H1 (cell line): ENCODE data around the gene LIG4. TPM values are rescaled to one million over a fixed set of nuclear protein-coding genes. Genes with fewer than 3 reads are reported as not detected.

ENCODE experiments used
- CTCF ChIA-PET: fragments of 300-600 bp; sonication (Branson Sonifier 250); formaldehyde crosslinking; loops from one replicate; lab custom pipeline; 2021; ENCODE audit not compliant: partially characterized antibody; lab: Charles Lee
- POLR2A ChIA-PET: fragments of 300-600 bp; sonication (Branson Sonifier 250); formaldehyde crosslinking; loops from one replicate; lab custom pipeline; 2021; ENCODE audit warnings: inconsistent platforms; ENCODE audit not compliant: partially characterized antibody; lab: Charles Lee
- DNase-seq, 2 experiments: peaks; one replicate each; pipeline versions ENCODE4 v3.0.0 to v3.0.0-alpha.2; 2010 to 2022; ENCODE audit warnings: low spot score in 2 of 2, low read depth in 1 of 2, mixed read lengths in 1 of 2
- FAIRE-seq: peaks from 2 replicates; lab custom pipeline; 2011; peaks lifted over from hg19 to GRCh38; lab: Jason Lieb, UNC
- H2AFZ ChIP-seq: 2 replicates; pipeline ENCODE4 v1.8.1; 2012; ENCODE audit warnings: low read length, inconsistent platforms
- H2AK5ac ChIP-seq: 2 replicates; pipeline ENCODE4 v1.6.1; 2013; ENCODE audit warnings: low read depth, low read length
- H2BK120ac ChIP-seq: replicated peaks from 2 replicates; pipeline ENCODE3; 2013; ENCODE audit warnings: low read depth, low read length, inconsistent platforms
- H2BK12ac ChIP-seq: 2 replicates; pipeline ENCODE4 v1.6.1; 2013; ENCODE audit warnings: low read depth, low read length
- H2BK15ac ChIP-seq: 2 replicates; pipeline ENCODE4 v1.6.1; 2013; ENCODE audit warnings: low read length
- H2BK20ac ChIP-seq: 2 replicates; pipeline ENCODE4 v1.6.1; 2013; ENCODE audit warnings: low read length
- H2BK5ac ChIP-seq: 2 replicates; pipeline ENCODE4 v1.6.1; 2013; ENCODE audit warnings: low read depth, low read length
- H3K14ac ChIP-seq: 2 replicates; pipeline ENCODE4 v1.6.1; 2013; ENCODE audit warnings: inconsistent platforms; ENCODE audit not compliant: insufficient read length
- H3K18ac ChIP-seq: 2 replicates; pipeline ENCODE4 v1.6.1; 2013; ENCODE audit warnings: low read length; ENCODE audit errors: extremely low read depth
- H3K23ac ChIP-seq: 2 replicates; pipeline ENCODE4 v1.6.1; 2013; ENCODE audit warnings: inconsistent platforms; ENCODE audit not compliant: insufficient read length
- H3K23me2 ChIP-seq: 2 replicates; pipeline ENCODE4 v1.6.1; 2013; ENCODE audit warnings: low read depth, low read length
- H3K27ac ChIP-seq: 2 replicates; pipeline ENCODE4 v1.6.1; 2011; ENCODE audit warnings: low read depth, low read length, inconsistent platforms
- H3K27me3 ChIP-seq, 4 experiments: replicated peaks in 1 of 4; 1 replicate in 1 of 4; 2 replicates in 3 of 4; pipeline versions ENCODE4 v1.6.1 to v1.8.1; 2011 to 2013; ENCODE audit warnings: low read length in 3 of 4, mild to moderate bottlenecking in 3 of 4, inconsistent platforms in 2 of 4, mixed read lengths in 2 of 4, moderate library complexity in 1 of 4; ENCODE audit not compliant: control insufficient read depth in 3 of 4, insufficient read depth in 3 of 4; ENCODE audit errors: extremely low read depth in 1 of 4
- H3K36me3 ChIP-seq, 4 experiments: 2 replicates each; pipeline versions ENCODE4 v1.6.1 to v1.8.1; 2011 to 2013; ENCODE audit warnings: mild to moderate bottlenecking in 4 of 4, low read length in 3 of 4, moderate library complexity in 2 of 4, control low read depth in 1 of 4, inconsistent platforms in 1 of 4; ENCODE audit not compliant: insufficient read depth in 4 of 4, control insufficient read depth in 2 of 4
- H3K4ac ChIP-seq: replicated peaks from 2 replicates; pipeline ENCODE3; 2013; ENCODE audit warnings: low read length, low read depth, mixed read lengths, inconsistent platforms; ENCODE audit not compliant: insufficient read length
- H3K4me1 ChIP-seq, 4 experiments: replicated peaks in 1 of 4; 1 replicate in 1 of 4; 2 replicates in 3 of 4; pipeline versions ENCODE4 v1.6.1 to v1.8.1; 2011 to 2013; ENCODE audit warnings: low read length in 3 of 4, inconsistent platforms in 2 of 4, mixed read lengths in 1 of 4; ENCODE audit not compliant: insufficient read depth in 4 of 4, control insufficient read depth in 3 of 4
- H3K4me2 ChIP-seq, 2 experiments: 2 replicates each; pipeline versions ENCODE4 v1.6.1 to v1.8.1; 2011 to 2013; ENCODE audit warnings: low read depth in 2 of 2, low read length in 2 of 2, control low read depth in 1 of 2, inconsistent platforms in 1 of 2, mild to moderate bottlenecking in 1 of 2; ENCODE audit not compliant: insufficient read depth in 1 of 2
- H3K4me3 ChIP-seq, 4 experiments: fragments of 200-600, 300-600 bp in 1 of 4; sonication (generic), shearing (Covaris generic), sonication (Bioruptor Twin) in 1 of 4; 2 replicates each; pipeline versions ENCODE4 v1.5.1 to v1.8.1; 2011 to 2016; ENCODE audit warnings: low read length in 4 of 4, low read depth in 3 of 4, control low read depth in 2 of 4, inconsistent platforms in 2 of 4, mild to moderate bottlenecking in 2 of 4, mixed read lengths in 1 of 4, moderate library complexity in 1 of 4; ENCODE audit not compliant: insufficient read depth in 2 of 4; ENCODE audit errors: extremely low read depth in 1 of 4
- H3K56ac ChIP-seq: replicated peaks from 2 replicates; pipeline ENCODE3; 2013; ENCODE audit warnings: low read depth, mild to moderate bottlenecking, mixed read lengths, low read length, inconsistent platforms; ENCODE audit not compliant: insufficient read length
- H3K79me1 ChIP-seq: 2 replicates; pipeline ENCODE4 v1.6.1; 2013; ENCODE audit warnings: low read depth, low read length, control low read depth
- H3K79me2 ChIP-seq, 2 experiments: 2 replicates each; pipeline versions ENCODE4 v1.6.1 to v1.8.1; 2012 to 2013; ENCODE audit warnings: low read length in 2 of 2, mild to moderate bottlenecking in 2 of 2, inconsistent platforms in 1 of 2; ENCODE audit not compliant: insufficient read depth in 2 of 2, control insufficient read depth in 1 of 2
- H3K9ac ChIP-seq, 4 experiments: replicated peaks in 1 of 4; 1 replicate in 1 of 4; 2 replicates in 3 of 4; pipeline versions ENCODE4 v1.6.1 to v1.8.1; 2011 to 2013; ENCODE audit warnings: low read depth in 3 of 4, low read length in 3 of 4, control low read depth in 2 of 4, mild to moderate bottlenecking in 2 of 4, moderate library complexity in 2 of 4, inconsistent platforms in 1 of 4; ENCODE audit errors: extremely low read depth in 1 of 4
- H3K9me3 ChIP-seq, 2 experiments: 2 replicates each; pipeline versions ENCODE4 v1.6.1 to v1.8.1; 2012 to 2013; ENCODE audit warnings: mild to moderate bottlenecking in 2 of 2, moderate library complexity in 2 of 2, control low read depth in 1 of 2, inconsistent platforms in 1 of 2, low read depth in 1 of 2, low read length in 1 of 2, mixed read lengths in 1 of 2; ENCODE audit not compliant: insufficient read depth in 2 of 2
- H4K20me1 ChIP-seq, 2 experiments: replicated peaks in 1 of 2; 2 replicates each; pipeline versions ENCODE3 to v1.8.1; 2011 to 2013; ENCODE audit warnings: inconsistent platforms in 2 of 2, low read length in 2 of 2, mild to moderate bottlenecking in 1 of 2; ENCODE audit not compliant: insufficient read depth in 2 of 2, control insufficient read depth in 1 of 2
- H4K5ac ChIP-seq: 2 replicates; pipeline ENCODE4 v1.6.1; 2013; ENCODE audit warnings: low read length, low read depth, mixed read lengths, inconsistent platforms; ENCODE audit not compliant: insufficient read length
- H4K8ac ChIP-seq: 2 replicates; pipeline ENCODE4 v1.8.0; 2013; ENCODE audit warnings: mild to moderate bottlenecking, moderate library complexity, low read length, inconsistent platforms; ENCODE audit not compliant: insufficient read depth; ENCODE audit errors: extremely low read depth
- H4K91ac ChIP-seq: replicated peaks from 2 replicates; pipeline ENCODE3; 2013; ENCODE audit warnings: low read length, mixed read lengths, inconsistent platforms; ENCODE audit not compliant: insufficient read length
- CEBPB ChIP-seq: IDR thresholded peaks from 2 replicates; pipeline ENCODE4 v1.6.1; 2012; ENCODE audit warnings: low read depth, low read length
- CHD2 ChIP-seq: IDR thresholded peaks from 2 replicates; pipeline ENCODE4 v1.6.1; 2012; ENCODE audit warnings: low read length, improper control_type of control experiment
- EGR1 ChIP-seq: IDR thresholded peaks from 2 replicates; pipeline ENCODE4 v1.6.1; 2011; ENCODE audit warnings: low read depth, low read length, borderline replicate concordance
- HDAC2 ChIP-seq, 2 experiments: fragments of 300-600 bp in 1 of 2; sonication (generic) in 1 of 2; IDR thresholded peaks; 2 replicates each; pipeline ENCODE4 v1.6.1; 2011 to 2012; ENCODE audit warnings: low read depth in 2 of 2, low read length in 2 of 2, mild to moderate bottlenecking in 2 of 2, moderate library complexity in 2 of 2, borderline replicate concordance in 1 of 2, inconsistent platforms in 1 of 2
- HDAC6 ChIP-seq: IDR thresholded peaks from one replicate; pipeline ENCODE4 v1.7.1; 2012; ENCODE audit warnings: low read depth, mild to moderate bottlenecking, inconsistent platforms, low read length, moderate library complexity
- KDM5A ChIP-seq: fragments of 200-600 bp; IDR thresholded peaks from 2 replicates; pipeline ENCODE4 v1.7.1; 2012; ENCODE audit warnings: mild to moderate bottlenecking, low read length, inconsistent platforms, mixed read lengths
- MAFK ChIP-seq: IDR thresholded peaks from 2 replicates; pipeline ENCODE4 v1.6.1; 2012; ENCODE audit warnings: low read depth, mild to moderate bottlenecking, improper control_type of control experiment, low read length
- NANOG ChIP-seq: IDR thresholded peaks from 2 replicates; pipeline ENCODE4 v1.6.1; 2011; ENCODE audit warnings: low read length, low read depth, mild to moderate bottlenecking, inconsistent platforms; ENCODE audit not compliant: insufficient read depth, poor library complexity, severe bottlenecking
- RBBP5 ChIP-seq: IDR thresholded peaks from 2 replicates; pipeline ENCODE4 v1.7.1; 2012; ENCODE audit warnings: low read depth, mild to moderate bottlenecking, inconsistent platforms, low read length, moderate library complexity, borderline replicate concordance
- TAF7 ChIP-seq: optimal IDR thresholded peaks from 2 replicates; pipeline ENCODE3; 2011; ENCODE audit warnings: low read depth, mild to moderate bottlenecking, inconsistent platforms, low read length, moderate library complexity, borderline replicate concordance
- WGBS, 2 experiments: shearing (Covaris generic) in 1 of 2; methylation state at CpG; one replicate each; pipeline versions ENCODE4 v1.1.6 to v1.1.7; 2013 to 2015; ENCODE audit warnings: low lambda C conversion rate in 2 of 2, mixed read lengths in 2 of 2, inconsistent platforms in 1 of 2, low coverage in 1 of 2, missing lambda C conversion rate in 1 of 2; ENCODE audit not compliant: insufficient replicate concordance in 2 of 2, insufficient coverage in 1 of 2, insufficient read length in 1 of 2; ENCODE audit errors: extremely low coverage in 1 of 2, missing lambda C conversion rate in 1 of 2; 5-methylcytosine and 5-hydroxymethylcytosine counted together
- polyA plus RNA-seq, 7 experiments: library from polyadenylated mRNA; depleted of rRNA in 3 of 7; stranded (reverse) in 5 of 7; unstranded in 2 of 7; fragments of >200 nt in 5 of 7; fragments of 200-250 nt in 2 of 7; gene quantifications; 1 replicate in 5 of 7; 2 replicates in 1 of 7; 4 replicates in 1 of 7; pipeline versions ENCODE4 v1.2.1 to v1.2.3, GENCODE V29; 2011 to 2013; ENCODE audit warnings: missing spikeins in 2 of 7, mixed read lengths in 2 of 7
- total RNA-seq: library from RNA; stranded (reverse); fragmentation: NEBNext Ultra II Directional; extraction: Animal tissue kit (Norgen Biotek cat#: 25700); gene quantifications from 2 replicates; pipeline ENCODE4 v1.2.1, GENCODE V29; 2021

LIG4 gene
- total and polyA plus RNA-seq, 2 of the 8 experiments (the other 6 are each of a cell fraction or from before 2014, with no cell fraction given), result 1.1 to 4.5 TPM

DNA sequence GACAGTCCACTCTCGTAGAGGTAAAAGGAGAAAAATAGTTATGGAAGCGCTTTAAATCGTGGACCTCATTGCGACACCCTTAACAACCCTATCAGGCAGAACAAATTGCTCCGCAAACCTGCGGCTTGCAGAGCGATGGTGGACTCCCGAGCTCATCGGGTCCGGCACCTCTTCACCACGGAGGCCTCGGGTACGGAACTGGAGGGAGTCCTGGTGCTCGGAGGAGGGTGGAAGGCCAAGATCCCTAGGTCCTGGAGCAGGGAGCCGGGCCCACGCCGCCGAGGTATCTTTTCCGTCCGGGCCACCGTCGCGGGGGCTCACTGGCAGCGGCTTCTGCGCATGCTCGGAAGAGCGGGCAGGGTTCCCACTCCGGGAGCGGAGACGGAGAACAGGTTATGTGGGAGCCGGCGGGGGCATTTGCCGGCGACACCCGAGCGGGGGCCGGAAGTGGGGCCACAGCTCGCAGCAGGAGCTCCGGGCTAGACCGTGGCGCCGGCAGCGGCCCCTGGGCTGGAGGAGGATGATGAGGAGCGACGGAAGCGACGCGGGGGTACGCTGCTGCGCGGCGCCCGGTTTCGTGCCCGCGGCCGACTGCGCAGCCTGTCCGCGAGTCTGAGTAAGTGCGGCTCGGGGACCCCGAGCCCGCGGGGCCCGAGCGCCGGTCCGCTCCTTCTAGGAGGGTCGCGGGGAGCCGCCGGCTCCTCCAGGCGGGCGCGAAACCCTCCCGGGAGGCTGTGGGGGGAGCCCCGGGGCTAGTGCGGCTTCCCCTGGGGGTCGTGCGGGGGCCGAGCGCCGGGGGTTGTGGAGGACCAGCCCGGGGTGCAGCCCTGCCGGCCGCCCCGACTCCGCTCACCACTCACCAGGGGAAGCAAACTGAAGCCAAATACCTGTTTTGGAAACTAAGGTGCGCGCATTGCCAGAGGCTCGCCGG lies 3.0 kb upstream of the LIG4 start, which contains the start of gene ABHD13:
ABHD13 (plus strand) TSS at position 349 of the 931 bp plus-strand sequence. CDS start 10,827 bp downstream, outside the sequence.
- Histone ChIP-seq H3K9me3 (no peaks in the 10 kb centered on the region), H4K20me1 (peaks cover 2 to 3% of the 10 kb centered on the region in 2 experiments), H3K23ac (no peak within 1 kb of the TSS), H2BK15ac (no peak within 1 kb of the TSS), H2BK20ac (no peak within 1 kb of the TSS), H4K8ac (peak within 1 kb of the TSS; percentile 93; the same call in 1 of the 2 replicates), H3K36me3 (no peaks in the 10 kb centered on the region), H3K14ac (no peak within 1 kb of the TSS), H3K4me2 (peak within 1 kb of the TSS; percentile 79 to 99), H3K4me3 (peak within 1 kb of the TSS; percentile 81 to 89 (median 84)), H2AK5ac (no peak within 1 kb of the TSS), H4K5ac (peak within 1 kb of the TSS; percentile 80), H3K23me2 (0 out of 2 replicates have a peak, but pooled peaks cover 4% of the 10 kb centered on the region), H2BK120ac (no peak within 1 kb of the TSS), H3K27me3 (no peaks in the 10 kb centered on the region), H2AFZ (peak within 1 kb of the TSS; percentile 81), H2BK5ac (peak within 1 kb of the TSS; percentile 71), H3K27ac (peak within 1 kb of the TSS; percentile 61), H2BK12ac (0 out of 2 replicates have a peak within 1 kb of the TSS, but pooled peaks have one; percentile 27), H3K79me1 (no peaks in the 10 kb centered on the region; the same call in 1 of the 2 replicates), H4K91ac (no peak within 1 kb of the TSS), H3K79me2 (peaks cover 3 to 46% of the 10 kb centered on the region in 2 experiments; a peak in 3 of 4 replicates), H3K56ac (peak within 1 kb of the TSS; percentile 86), H3K4me1 (no peaks in the 10 kb centered on the region; a peak in 3 of 7 replicates), H3K4ac (peak within 1 kb of the TSS; percentile 65), H3K18ac (peak within 1 kb of the TSS; percentile 84), H3K9ac (peak within 1 kb of the TSS; percentile 82 to 96 (median 82))
- ChIA-PET POLR2A (interaction anchor here (1.1 kb wide), 1 partner anchor 12 kb away, joined by 4 read pairs; no protein-coding TSS in a partner anchor), CTCF (no interaction called here)
- WGBS, 2 experiments, result 2% methylated on average over 47 of the region's 93 CpGs; no CpG with 5 or more reads in 1 of the 2 experiments
- DNase-seq (peak; percentile 79 to 94), FAIRE-seq (no peak)
- TF ChIP-seq CHD2 (peak; percentile 48; the same call in 1 of the 2 replicates), TAF7 (peak; percentile 9), RBBP5 (peak; percentile 98), HDAC6 (no peak), HDAC2 (IDR thresholded peaks at IDR 0.05; ENCODE audit: borderline replicate concordance in 1 of 2, low read depth in 2 of 2, low read length in 2 of 2) (peak in 1 of 2 experiments; percentile 72; a peak in 1 of 4 replicates), CEBPB (peak; percentile 83), KDM5A (no peak; the same call in 1 of the 2 replicates), NANOG (no peak), MAFK (no peak), EGR1 (peak; percentile 60)
